SK-N-SH (cell line): ENCODE data around the gene TGM3.

Source experiments
- CTCF ChIP-seq: fragments of 200-600 bp; sonication (generic); IDR thresholded peaks from 2 replicates; pipeline ENCODE4 v1.6.1; 2017; ENCODE audit warnings: antibody characterized with exemption, mild to moderate bottlenecking, moderate library complexity
- EP300 ChIP-seq, 2 experiments: IDR thresholded peaks; 2 replicates each; pipeline versions ENCODE4 v1.4.0 to v1.6.1; 2012; ENCODE audit warnings: borderline replicate concordance in 1 of 2, low read depth in 1 of 2, low read length in 1 of 2
- JUND ChIP-seq: IDR thresholded peaks from 2 replicates; pipeline ENCODE4 v1.4.0; 2012
- POLR2AphosphoS5 ChIP-seq: IDR thresholded peaks from 2 replicates; pipeline ENCODE4 v1.6.1; 2012; ENCODE audit warnings: low read depth, low read length
- RCOR1 ChIP-seq: fragments of 150-350 bp; IDR thresholded peaks from 2 replicates; pipeline ENCODE4 v1.6.1; 2017; ENCODE audit warnings: antibody characterized with exemption, low read length
- SIN3A ChIP-seq: IDR thresholded peaks from 2 replicates; pipeline ENCODE4 v1.6.1; 2012; ENCODE audit warnings: low read depth, mild to moderate bottlenecking, low read length, moderate library complexity, borderline replicate concordance
- SMC3 ChIP-seq: IDR thresholded peaks from 2 replicates; pipeline ENCODE4 v1.6.1; 2012; ENCODE audit warnings: low read depth, low read length, improper control_type of control experiment
- YY1 ChIP-seq: IDR thresholded peaks from 2 replicates; pipeline ENCODE4 v1.4.0; 2012; ENCODE audit warnings: low read depth, mild to moderate bottlenecking
- TF ChIP-seq, protein P1 (sequence below): fragments of 150-350 bp; IDR thresholded peaks from 2 replicates; pipeline ENCODE4 v1.6.1; 2017; ENCODE audit warnings: antibody characterized with exemption, low read length, low read depth, borderline replicate concordance

DNA sequence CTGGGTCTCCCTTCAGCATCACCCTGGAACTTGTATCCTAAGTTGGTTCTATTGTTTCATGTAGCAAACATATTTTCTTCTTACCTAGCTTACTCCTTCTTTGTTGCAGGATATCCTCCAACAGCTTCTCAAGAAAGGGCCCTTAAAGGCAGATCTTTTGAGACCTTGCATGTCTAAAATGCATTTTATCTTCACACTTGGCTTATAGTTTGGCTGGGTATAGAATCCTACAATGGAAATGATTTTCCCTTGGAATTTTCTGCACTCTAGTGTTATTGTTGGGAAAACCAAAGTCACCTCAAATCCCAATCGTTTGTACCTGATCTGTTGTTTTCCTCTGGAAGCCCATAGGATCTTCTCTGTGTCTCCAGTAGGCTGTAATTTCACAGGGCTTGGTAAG lies 72.8 kb downstream of the TGM3 start:
- TF ChIP-seq CTCF (no peak), SMC3 (no peak), JUND (no peak), EP300 (IDR thresholded peaks at IDR 0.05; ENCODE audit: borderline replicate concordance in 1 of 2, low read depth in 1 of 2, low read length in 1 of 2) (no peak), POLR2AphosphoS5 (no peak), SIN3A (no peak), RCOR1 (no peak), YY1 (no peak)
- TF ChIP-seq, protein P1, sequence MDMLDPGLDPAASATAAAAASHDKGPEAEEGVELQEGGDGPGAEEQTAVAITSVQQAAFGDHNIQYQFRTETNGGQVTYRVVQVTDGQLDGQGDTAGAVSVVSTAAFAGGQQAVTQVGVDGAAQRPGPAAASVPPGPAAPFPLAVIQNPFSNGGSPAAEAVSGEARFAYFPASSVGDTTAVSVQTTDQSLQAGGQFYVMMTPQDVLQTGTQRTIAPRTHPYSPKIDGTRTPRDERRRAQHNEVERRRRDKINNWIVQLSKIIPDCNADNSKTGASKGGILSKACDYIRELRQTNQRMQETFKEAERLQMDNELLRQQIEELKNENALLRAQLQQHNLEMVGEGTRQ, result no peak
